ENCODE results near the gene ARL5A.

The ARL5A gene

GRCh38 chr2:151837926-151838325 is 9.7 kb upstream of the ARL5A start:
- H3K27ac ChIP-seq: no peak overlapping the region
- TF ChIP-seq ZFX (IDR thresholded peaks at IDR 0.05) (no peak), CTCF (conservative IDR thresholded peaks at IDR 0.05) (no peak)

GRCh38 chr2:151833984-151834383 is 5.8 kb upstream of the ARL5A start:
- H3K27ac ChIP-seq: no peak overlapping the region
- TF ChIP-seq CTCF (conservative IDR thresholded peaks at IDR 0.05) (no peak), ZFX (IDR thresholded peaks at IDR 0.05) (no peak)

GRCh38 chr2:151830961-151831360 is 2.7 kb upstream of the ARL5A start:
- no peak for TF ChIP-seq CTCF (conservative IDR thresholded peaks at IDR 0.05)
- no peak for TF ChIP-seq ZFX (IDR thresholded peaks at IDR 0.05)

GRCh38 chr2:151828890-151829324 is 686 bp upstream of the ARL5A start:
- H3K27ac ChIP-seq: peak overlapping the region; percentile 91; the same call in 1 of the 2 replicates
- TF ChIP-seq ZFX (IDR thresholded peaks at IDR 0.05) (no peak), CTCF (conservative IDR thresholded peaks at IDR 0.05) (no peak)

More at GRCh38 chr2:151830961-151831360, 2.7 kb upstream of the ARL5A start:
- H3K27ac ChIP-seq: no peak overlapping the region

GRCh38 chr2:151827564-151828142 is 568 bp downstream of the ARL5A start:
- TF ChIP-seq ZFX (IDR thresholded peaks at IDR 0.05) (no peak), CTCF (conservative IDR thresholded peaks at IDR 0.05) (no peak)
- H3K27ac ChIP-seq: peak overlapping the region; percentile 91

GRCh38 chr2:151826737-151827157 is 1.5 kb downstream of the ARL5A start:
- TF ChIP-seq CTCF (conservative IDR thresholded peaks at IDR 0.05): no peak
- TF ChIP-seq ZFX (IDR thresholded peaks at IDR 0.05): no peak
- H3K27ac ChIP-seq: no peak overlapping the region

GRCh38 chr2:151824886-151825285 is 3.3 kb downstream of the ARL5A start:
- TF ChIP-seq CTCF (conservative IDR thresholded peaks at IDR 0.05) (no peak), ZFX (IDR thresholded peaks at IDR 0.05) (no peak)

More at GRCh38 chr2:151824886-151825285, 3.3 kb downstream of the ARL5A start:
- no peak overlapping the region for H3K27ac ChIP-seq

All from C4-2B (cell line).